GM23248 (cell line): ENCODE measurements around the gene MMP24OS.

ENCODE experiments used
- EZH2 ChIP-seq: fragments of 200-600 bp; sonication (generic); IDR thresholded peaks from 2 replicates; pipeline ENCODE4 v1.6.1; 2018; ENCODE audit warnings: antibody characterized with exemption, mild to moderate bottlenecking; ENCODE audit not compliant: insufficient read depth, poor library complexity, severe bottlenecking
- EZH2phosphoT487 ChIP-seq: fragments of 200-600 bp; sonication (generic); IDR thresholded peaks from 2 replicates; pipeline ENCODE4 v1.6.1; 2018; ENCODE audit warnings: antibody characterized with exemption, moderate library complexity, mild to moderate bottlenecking, low read depth; ENCODE audit not compliant: insufficient read depth

DNA sequence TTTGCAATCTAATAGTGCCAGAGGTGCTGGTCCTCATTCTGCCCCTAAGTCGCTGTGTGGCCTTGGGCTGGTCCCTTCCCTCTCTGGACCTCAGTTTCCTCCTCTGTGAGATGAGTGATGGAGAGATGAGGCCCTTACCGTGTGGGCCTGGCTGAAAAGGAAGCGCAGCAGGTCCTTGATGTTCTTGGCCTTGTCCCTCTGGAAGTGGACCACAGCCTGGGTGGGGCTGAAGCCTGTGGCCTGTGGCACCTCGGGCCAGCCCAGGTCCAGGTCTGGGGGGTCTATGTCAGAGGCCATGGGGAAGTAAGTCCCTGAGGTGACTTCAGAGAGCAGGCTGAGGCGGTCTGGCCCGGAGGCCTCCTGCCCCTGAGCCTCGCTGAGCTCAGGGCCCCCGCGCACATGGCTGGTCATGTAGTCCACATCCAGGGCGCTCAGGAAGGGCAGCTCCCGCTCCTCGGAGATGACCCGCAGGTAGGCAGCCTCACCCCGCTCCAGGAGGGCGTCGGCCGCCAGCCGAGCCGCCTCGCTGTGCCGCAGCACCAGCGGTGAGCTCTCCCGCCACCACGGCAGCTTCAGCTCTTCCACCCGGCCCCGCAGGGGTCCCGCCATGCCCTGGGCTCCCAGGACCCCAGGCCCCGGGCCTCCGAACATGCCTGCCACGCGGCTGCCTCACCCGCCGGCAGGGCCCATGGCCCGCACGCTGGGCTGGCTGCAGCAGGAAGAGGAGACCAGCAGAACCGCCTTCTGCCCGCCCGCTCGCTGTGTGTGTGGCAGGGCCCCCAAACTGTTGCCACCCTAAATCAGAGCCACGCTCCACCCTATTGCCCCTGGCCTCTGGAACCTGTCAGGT is 14.0 kb upstream of the MMP24OS start, which contains the start of gene FAM83C:
- TF ChIP-seq EZH2phosphoT487 = no peak
- no peak for TF ChIP-seq EZH2
